Right ventricle myocardium superior (tissue), 1 donor: ENCODE data around the gene KIAA0040. TPM values are rescaled to one million over a fixed set of nuclear protein-coding genes. Genes with fewer than 3 reads are reported as not detected.

Experiments
- ATAC-seq: fragments of 200-7000 bp; cut with Tn5 transposase; one replicate; pipeline ENCODE4 v1.9.1; 2020; ENCODE audit warnings: mild to moderate bottlenecking; ENCODE audit not compliant: poor library complexity
- DNase-seq: peaks from one replicate; pipeline ENCODE4 v3.0.0-alpha.2; 2020
- intact Hi-C: fragments of 100-400 bp; cut with DNase I; formaldehyde crosslinking; loops from one replicate; pipeline ENCODE4 v1.11.2; 2022
- total RNA-seq: library from RNA; stranded (reverse); fragmentation: NEBNext Ultra II Directional; extraction: Animal tissue kit (Norgen Biotek cat#: 25700); gene quantifications from one replicate; pipeline ENCODE4 v1.2.1, GENCODE V29; 2021
- donor health status: DM: no; HTN: yes; CAD: no; lungs with severe emphysema.

Gene KIAA0040
- total RNA-seq, 1 donor from 2014 or later: 15.4 TPM

GRCh38 chr1:175150596-175151319 lies 41.8 kb downstream of the KIAA0040 start:
- ATAC-seq (no peak), DNase-seq (no peak)
- intact Hi-C loops: loop anchor here (5.0 kb wide), 1 partner anchor 72 kb away; no protein-coding TSS in a partner anchor

GRCh38 chr1:175148068-175148467 lies 44.5 kb downstream of the KIAA0040 start:
- no peak for DNase-seq
- no peak for ATAC-seq
- intact Hi-C loops: no loop called here

GRCh38 chr1:175147569-175147968 lies 45.0 kb downstream of the KIAA0040 start:
- ATAC-seq: no peak
- DNase-seq: no peak
- intact Hi-C loops: no loop called here

GRCh38 chr1:175146529-175147213 lies 45.9 kb downstream of the KIAA0040 start:
- DNase-seq (peak; percentile 82), ATAC-seq (peak; percentile 95)
- intact Hi-C loops: no loop called here

- no peak for DNase-seq
- no peak for ATAC-seq
- intact Hi-C loops: no loop called here
Measured at GRCh38 chr1:175145899-175146528, 46.6 kb downstream of the KIAA0040 start.

- no peak for ATAC-seq
- intact Hi-C loops: no loop called here
- DNase-seq: no peak
Measured at GRCh38 chr1:175138579-175138978, 54.0 kb downstream of the KIAA0040 start.

- ATAC-seq (no peak), DNase-seq (no peak)
- intact Hi-C loops: no loop called here
Measured at GRCh38 chr1:175137369-175137768, 55.2 kb downstream of the KIAA0040 start.

- no peak for DNase-seq
- intact Hi-C loops: no loop called here
- ATAC-seq: no peak
Measured at GRCh38 chr1:175136246-175136645, 56.3 kb downstream of the KIAA0040 start.

GRCh38 chr1:175134500-175134899 lies 58.1 kb downstream of the KIAA0040 start:
- intact Hi-C loops: no loop called here
- DNase-seq (no peak), ATAC-seq (no peak)

GRCh38 chr1:175133673-175134435 lies 58.7 kb downstream of the KIAA0040 start:
- intact Hi-C loops: no loop called here
- no peak for ATAC-seq
- no peak for DNase-seq

- DNase-seq: no peak
- intact Hi-C loops: no loop called here
- no peak for ATAC-seq
Measured at GRCh38 chr1:175132436-175132835, 60.1 kb downstream of the KIAA0040 start.

GRCh38 chr1:175131095-175131494 lies 61.5 kb downstream of the KIAA0040 start:
- intact Hi-C loops: no loop called here

GRCh38 chr1:175130649-175131045 lies 61.9 kb downstream of the KIAA0040 start:
- no peak for ATAC-seq
- DNase-seq: no peak
- intact Hi-C loops: no loop called here

More at GRCh38 chr1:175131095-175131494, 61.5 kb downstream of the KIAA0040 start:
- ATAC-seq (no peak), DNase-seq (no peak)

GRCh38 chr1:175129997-175130648 lies 62.5 kb downstream of the KIAA0040 start:
- DNase-seq (no peak), ATAC-seq (peak; percentile 30)
- intact Hi-C loops: loop anchor here (5.0 kb wide), 1 partner anchor 98 kb away; no protein-coding TSS in a partner anchor

GRCh38 chr1:175129644-175129996 lies 63.0 kb downstream of the KIAA0040 start:
- no peak for ATAC-seq
- DNase-seq: no peak
- intact Hi-C loops: loop anchor here (5.0 kb wide), 1 partner anchor 97 kb away; no protein-coding TSS in a partner anchor

GRCh38 chr1:175129182-175129581 lies 63.4 kb downstream of the KIAA0040 start:
- DNase-seq (no peak), ATAC-seq (peak; percentile 40)
- intact Hi-C loops: loop anchor here (5.0 kb wide), 1 partner anchor 97 kb away; no protein-coding TSS in a partner anchor

GRCh38 chr1:175128523-175128922 lies 64.1 kb downstream of the KIAA0040 start:
- ATAC-seq (peak; percentile 6), DNase-seq (no peak)
- intact Hi-C loops: loop anchor here (5.0 kb wide), 1 partner anchor 96 kb away; no protein-coding TSS in a partner anchor

GRCh38 chr1:175127565-175127964 lies 65.0 kb downstream of the KIAA0040 start:
- no peak for DNase-seq
- intact Hi-C loops: loop anchor here (5.0 kb wide), 1 partner anchor 95 kb away; no protein-coding TSS in a partner anchor
- ATAC-seq: no peak
